CD4-positive, alpha-beta T cell (primary cell): ENCODE data around the gene MELTF. TPM values are rescaled to one million over a fixed set of nuclear protein-coding genes. Genes with fewer than 3 reads are reported as not detected.

Experiments used
- ATAC-seq: fragments of 200-7000 bp; cut with Tn5 transposase; one replicate; pipeline ENCODE4 v1.10.0; 2022; ENCODE audit warnings: mild to moderate bottlenecking; ENCODE audit not compliant: poor library complexity
- CTCF ChIA-PET: fragments of 350-600 bp; sonication (Branson Sonifier 250); formaldehyde crosslinking; loops from one replicate; lab custom pipeline; 2021; ENCODE audit warnings: antibody characterized with exemption, inconsistent platforms; lab: Charles Lee
- POLR2A ChIA-PET: fragments of 350-600 bp; sonication (Branson Sonifier 250); formaldehyde crosslinking; loops from one replicate; lab custom pipeline; 2021; ENCODE audit warnings: antibody characterized with exemption, inconsistent platforms; lab: Charles Lee
- DNase-seq, 14 experiments: peaks; one replicate each; pipeline ENCODE4 v3.0.0-alpha.2; 2013 to 2020; ENCODE audit warnings: mixed read lengths in 2 of 14
- H3K27ac ChIP-seq, 2 donors: one replicate each; pipeline versions ENCODE4 v1.5.1 to v1.7.0; 2013; ENCODE audit warnings: low read length in 2 of 2, low read depth in 1 of 2, mild to moderate bottlenecking in 1 of 2
- H3K27me3 ChIP-seq, 2 experiments: 1 replicate in 1 of 2; 2 replicates in 1 of 2; pipeline versions ENCODE4 v1.6.1 to v1.7.0; 2013; ENCODE audit warnings: low read length in 2 of 2, control low read depth in 1 of 2, mild to moderate bottlenecking in 1 of 2, moderate library complexity in 1 of 2; ENCODE audit not compliant: insufficient read depth in 2 of 2, control insufficient read depth in 1 of 2
- H3K36me3 ChIP-seq: one replicate; pipeline ENCODE4 v1.6.1; 2013; ENCODE audit warnings: low read length, control low read depth; ENCODE audit not compliant: insufficient read depth
- H3K4me1 ChIP-seq: one replicate; pipeline ENCODE4 v1.6.1; 2013; ENCODE audit warnings: low read length, control low read depth; ENCODE audit not compliant: insufficient read depth
- H3K4me3 ChIP-seq: one replicate; pipeline ENCODE4 v1.5.1; 2013; ENCODE audit warnings: mild to moderate bottlenecking, low read length, moderate library complexity
- H3K9me3 ChIP-seq, 2 experiments: 1 replicate in 1 of 2; 2 replicates in 1 of 2; pipeline versions ENCODE4 v1.6.1 to v1.7.0; 2013; ENCODE audit warnings: low read length in 2 of 2, mild to moderate bottlenecking in 2 of 2, control low read depth in 1 of 2, moderate library complexity in 1 of 2; ENCODE audit not compliant: control insufficient read depth in 1 of 2, insufficient read depth in 1 of 2
- H3K27ac Mint-ChIP-seq: one replicate; pipeline ENCODE4 v1.8.0; 2020; ENCODE audit warnings: mixed read lengths
- H3K27me3 Mint-ChIP-seq: one replicate; pipeline ENCODE4 v1.8.0; 2021; ENCODE audit warnings: mixed read lengths
- H3K36me3 Mint-ChIP-seq: one replicate; pipeline ENCODE4 v1.8.0; 2021; ENCODE audit warnings: low read depth, mixed read lengths
- H3K4me1 Mint-ChIP-seq: one replicate; pipeline ENCODE4 v1.8.0; 2021; ENCODE audit warnings: low read depth, mixed read lengths
- H3K4me3 Mint-ChIP-seq: one replicate; pipeline ENCODE4 v1.8.0; 2020; ENCODE audit warnings: mild to moderate bottlenecking, mixed read lengths
- H3K9me3 Mint-ChIP-seq: one replicate; pipeline ENCODE4 v1.8.0; 2020; ENCODE audit warnings: mixed read lengths
- CTCF ChIP-seq: fragments of 200-600 bp; IDR thresholded peaks from one replicate; pipeline ENCODE4 v1.8.0; 2022; ENCODE audit warnings: antibody characterized with exemption, mild to moderate bottlenecking
- intact Hi-C, 2 experiments: fragments of 100-400 bp; cut with DNase I in 1 of 2; cut with micrococcal nuclease in 1 of 2; formaldehyde crosslinking; loops; one replicate each; pipeline versions ENCODE4 v1.15.1 to v1.9.0; 2023 to 2025; cut with DNase I, micrococcal nuclease
- total RNA-seq, 174 experiments: library from RNA in 2 of 174; stranded (reverse) in 2 of 174; gene quantifications; one replicate each; pipeline ENCODE4 v1.2.3 and lab custom pipeline; 2021 to 2026

The MELTF gene
- total RNA-seq, 2 experiments from 2014 or later: 0.89 to 1.2 TPM

- H3K4me1 ChIP-seq: peaks cover 8% of the 10 kb centered on the region
- H3K36me3 ChIP-seq: no peaks in the 10 kb centered on the region
- no peak for DNase-seq
- no peaks in the 10 kb centered on the region for H3K9me3 Mint-ChIP-seq
- H3K4me3 ChIP-seq: no peak overlapping the region
- H3K36me3 Mint-ChIP-seq: no peaks in the 10 kb centered on the region
- H3K4me1 Mint-ChIP-seq: peaks cover 8% of the 10 kb centered on the region
- H3K27ac ChIP-seq: no peak overlapping the region
- no peaks in the 10 kb centered on the region for H3K27me3 Mint-ChIP-seq
- TF ChIP-seq CTCF: no peak
- ATAC-seq: no peak
- no peaks in the 10 kb centered on the region for H3K27me3 ChIP-seq
- no peaks in the 10 kb centered on the region for H3K9me3 ChIP-seq
- no peak overlapping the region for H3K4me3 Mint-ChIP-seq
- intact Hi-C loops: loop anchor here in 1 of 2 experiments (10.0 kb wide), 1 partner anchor 176 kb away; no protein-coding TSS in a partner anchor
- CTCF ChIA-PET: no interaction called here
- POLR2A ChIA-PET: no interaction called here
- H3K27ac Mint-ChIP-seq: no peak overlapping the region
Observed at GRCh38 chr3:197008436-197009209, 21.0 kb downstream of the MELTF start.

GRCh38 chr3:197007953-197008352 lies 21.7 kb downstream of the MELTF start:
- ATAC-seq (no peak), DNase-seq (no peak)
- intact Hi-C loops: loop anchor here in 1 of 2 experiments (10.0 kb wide), 1 partner anchor 177 kb away; no protein-coding TSS in a partner anchor
- Mint-ChIP-seq H3K36me3 (no peaks in the 10 kb centered on the region), H3K9me3 (no peaks in the 10 kb centered on the region), H3K27ac (no peak overlapping the region), H3K4me1 (peaks cover 8% of the 10 kb centered on the region), H3K27me3 (no peaks in the 10 kb centered on the region), H3K4me3 (no peak overlapping the region)
- no peaks in the 10 kb centered on the region for H3K36me3 ChIP-seq
- TF ChIP-seq CTCF: no peak
- ChIA-PET CTCF (no interaction called here), POLR2A (no interaction called here)
- H3K27ac ChIP-seq: no peak overlapping the region
- H3K4me3 ChIP-seq: no peak overlapping the region
- H3K27me3 ChIP-seq: no peaks in the 10 kb centered on the region
- no peaks in the 10 kb centered on the region for H3K9me3 ChIP-seq
- peaks cover 11% of the 10 kb centered on the region for H3K4me1 ChIP-seq

GRCh38 chr3:197007296-197007940 lies 22.2 kb downstream of the MELTF start:
- CTCF ChIA-PET: no interaction called here
- intact Hi-C loops: loop anchor here in 1 of 2 experiments (10.0 kb wide), 1 partner anchor 177 kb away; no protein-coding TSS in a partner anchor

More at GRCh38 chr3:197007296-197007940, 22.2 kb downstream of the MELTF start:
- H3K36me3 Mint-ChIP-seq: no peaks in the 10 kb centered on the region
- POLR2A ChIA-PET: no interaction called here
- DNase-seq (no peak), ATAC-seq (no peak)
- Histone ChIP-seq H3K9me3 (no peaks in the 10 kb centered on the region), H3K36me3 (no peaks in the 10 kb centered on the region), H3K4me1 (peaks cover 13% of the 10 kb centered on the region), H3K4me3 (no peak overlapping the region), H3K27ac (no peak overlapping the region), H3K27me3 (no peaks in the 10 kb centered on the region)
- TF ChIP-seq CTCF: no peak
- no peaks in the 10 kb centered on the region for H3K27me3 Mint-ChIP-seq
- H3K9me3 Mint-ChIP-seq: no peaks in the 10 kb centered on the region
- peaks cover 8% of the 10 kb centered on the region for H3K4me1 Mint-ChIP-seq
- H3K27ac Mint-ChIP-seq: no peak overlapping the region
- no peak overlapping the region for H3K4me3 Mint-ChIP-seq
